K562 (cell line): ENCODE data around the gene SCAMP3. TPM values are rescaled to one million over a fixed set of nuclear protein-coding genes. Genes with fewer than 3 reads are reported as not detected.
A peak's percentile ranks its signal among the peaks of the same experiment; 100 is the strongest.

ENCODE experiments used
- ATF6 ChIP-seq: sonication (generic); formaldehyde crosslinking; IDR thresholded peaks from 2 replicates; pipeline ENCODE4 v1.4.0; 2020; ENCODE audit warnings: mild to moderate bottlenecking, missing genetic modification reagents
- BCLAF1 ChIP-seq, 2 experiments: fragments of 450-650 bp in 1 of 2; IDR thresholded peaks; 2 replicates each; pipeline ENCODE4 v1.6.1; 2011 to 2017; ENCODE audit warnings: low read depth in 2 of 2, antibody characterized with exemption in 1 of 2, borderline replicate concordance in 1 of 2, low read length in 1 of 2, mild to moderate bottlenecking in 1 of 2, mixed read lengths in 1 of 2; ENCODE audit not compliant: control insufficient read depth in 1 of 2
- CREB1 ChIP-seq, 2 experiments: sonication (generic) in 1 of 2; formaldehyde crosslinking in 1 of 2; IDR thresholded peaks; 2 replicates each; pipeline versions ENCODE4 v1.6.1 to v1.8.0; 2012 to 2022; ENCODE audit warnings: inconsistent platforms in 1 of 2, mild to moderate bottlenecking in 1 of 2, missing genetic modification reagents in 1 of 2, moderate library complexity in 1 of 2
- DPF2 ChIP-seq: fragments of 450-650 bp; IDR thresholded peaks from 2 replicates; pipeline ENCODE4 v1.6.1; 2016
- EP400 ChIP-seq: fragments of 450-650 bp; IDR thresholded peaks from 2 replicates; pipeline ENCODE4 v1.6.1; 2017; ENCODE audit warnings: antibody characterized with exemption, mild to moderate bottlenecking, moderate library complexity
- GTF2E2 ChIP-seq: fragments of 200-800 bp; sonication (Bioruptor generic); IDR thresholded peaks from 2 replicates; pipeline ENCODE4 v1.6.1; 2016; ENCODE audit warnings: missing genetic modification characterization, missing compliant biosample characterization
- HCFC1 ChIP-seq: IDR thresholded peaks from 2 replicates; pipeline ENCODE4 v1.6.1; 2012; ENCODE audit warnings: low read depth, low read length, improper control_type of control experiment
- HDAC2 ChIP-seq: fragments of 450-650 bp; IDR thresholded peaks from 2 replicates; pipeline ENCODE4 v1.6.1; 2016; ENCODE audit warnings: mild to moderate bottlenecking
- HNRNPLL ChIP-seq: fragments of 200-400 bp; formaldehyde crosslinking; IDR thresholded peaks from 2 replicates; pipeline ENCODE4 v1.6.1; 2017; ENCODE audit warnings: low read length, low read depth, mild to moderate bottlenecking; ENCODE audit not compliant: poor library complexity, severe bottlenecking
- MEIS2 ChIP-seq: fragments of 450-650 bp; IDR thresholded peaks from 2 replicates; pipeline ENCODE4 v1.6.1; 2014; ENCODE audit warnings: mild to moderate bottlenecking; ENCODE audit not compliant: partially characterized antibody
- MTA3 ChIP-seq: fragments of 450-650 bp; formaldehyde crosslinking; IDR thresholded peaks from 2 replicates; pipeline ENCODE4 v1.6.1; 2017; ENCODE audit warnings: mild to moderate bottlenecking, borderline replicate concordance
- NR2C2 ChIP-seq, 2 experiments: fragments of 200-800 bp in 1 of 2; sonication (Bioruptor generic) in 1 of 2; sonication (generic) in 1 of 2; formaldehyde crosslinking in 1 of 2; IDR thresholded peaks; 2 replicates each; pipeline versions ENCODE4 v1.6.1 to v1.8.0; 2016 to 2022; ENCODE audit warnings: mild to moderate bottlenecking in 1 of 2, missing compliant biosample characterization in 1 of 2, missing genetic modification characterization in 1 of 2, missing genetic modification reagents in 1 of 2
- POLR2H ChIP-seq: IDR thresholded peaks from 2 replicates; pipeline ENCODE4 v1.6.1; 2016; ENCODE audit warnings: missing genetic modification characterization, low read depth, mild to moderate bottlenecking, control low read depth, missing compliant biosample characterization, moderate library complexity
- RAD51 ChIP-seq: fragments of 450-650 bp; IDR thresholded peaks from 2 replicates; pipeline ENCODE4 v1.7.1; 2016; ENCODE audit warnings: low read depth, mild to moderate bottlenecking, borderline replicate concordance
- RBFOX2 ChIP-seq: fragments of 200-400 bp; formaldehyde crosslinking; IDR thresholded peaks from 2 replicates; pipeline ENCODE4 v1.6.1; 2017; ENCODE audit warnings: low read depth, mild to moderate bottlenecking, low read length, moderate library complexity
- SOX6 ChIP-seq: fragments of 450-650 bp; IDR thresholded peaks from 2 replicates; pipeline ENCODE4 v1.6.1; 2014; ENCODE audit warnings: mild to moderate bottlenecking
- SUPT5H ChIP-seq: fragments of 450-650 bp; IDR thresholded peaks from 2 replicates; pipeline ENCODE4 v1.6.1; 2016
- TOE1 ChIP-seq, 2 experiments: fragments of 450-650 bp in 1 of 2; sonication (generic) in 1 of 2; formaldehyde crosslinking in 1 of 2; IDR thresholded peaks; 2 replicates each; pipeline versions ENCODE4 v1.7.1 to v1.8.0; 2016 to 2022; ENCODE audit warnings: borderline replicate concordance in 2 of 2, mild to moderate bottlenecking in 2 of 2, antibody characterized with exemption in 1 of 2, inconsistent platforms in 1 of 2, low read depth in 1 of 2, missing genetic modification reagents in 1 of 2, moderate library complexity in 1 of 2
- ZNF766 ChIP-seq: fragments of 200-800 bp; sonication (Bioruptor generic); conservative IDR thresholded peaks from 2 replicates; pipeline ENCODE4 v1.6.1; 2016; ENCODE audit warnings: missing genetic modification characterization, missing compliant biosample characterization
- polyA plus RNA-seq, 8 experiments: library from polyadenylated mRNA; depleted of rRNA in 4 of 8; stranded (reverse) in 5 of 8; unstranded in 3 of 8; fragments of >200 nt; fragmentation: Nextera tagmentation in 2 of 8; fragmentation: Illumina TruSeq in 1 of 8; extraction: Ambion mirVana in 2 of 8; extraction: Trizol in 1 of 8; gene quantifications; 2 replicates each; pipeline versions ENCODE4 v1.2.1 to v1.2.3, GENCODE V29; 2011 to 2014; ENCODE audit warnings: inconsistent platforms in 1 of 8, missing spikeins in 1 of 8
- total RNA-seq, 7 experiments: library from RNA; depleted of rRNA in 6 of 7; stranded (reverse); fragments of >200 nt in 6 of 7; fragmentation: Illumina TruSeq in 2 of 7; extraction: Trizol in 2 of 7; gene quantifications; 2 replicates each; pipeline versions ENCODE4 v1.2.1 to v1.2.3, GENCODE V29; 2011 to 2021; ENCODE audit warnings: low replicate concordance in 1 of 7

Gene SCAMP3
- total and polyA plus RNA-seq, 9 of the 15 experiments (the other 6 are each of a cell fraction or from before 2014, with no cell fraction given) = 14.2 to 131 (median 86.1) TPM

- TF ChIP-seq ATF6 (CRISPR knock-in tag) (no peak), RBFOX2 (peak; percentile 92), POLR2H (tag) (peak; percentile 79), NR2C2 (CRISPR knock-in tag; IDR thresholded peaks at IDR 0.05) (peak; percentile 29; the same call in 1 of the 2 replicates), NR2C2 (tag; IDR thresholded peaks at IDR 0.05) (peak; percentile 76), ZNF766 (CRISPR knock-in tag) (peak; percentile 12; the same call in 1 of the 2 replicates), HDAC2 (peak; percentile 83), TOE1 (IDR thresholded peaks at IDR 0.05; ENCODE audit: borderline replicate concordance) (peak; percentile 39; the same call in 1 of the 2 replicates), TOE1 (CRISPR knock-in tag; IDR thresholded peaks at IDR 0.05; ENCODE audit: borderline replicate concordance, low read depth) (peak; percentile 88), DPF2 (peak; percentile 41; the same call in 1 of the 2 replicates), SOX6 (peak; percentile 33; the same call in 1 of the 2 replicates), MEIS2 (peak; percentile 79), EP400 (peak; percentile 91), HCFC1 (no peak), GTF2E2 (0 out of 2 replicates have a peak, but pooled peaks have one; percentile 8), MTA3 (no peak; the same call in 1 of the 2 replicates), SUPT5H (peak; percentile 76), CREB1 (IDR thresholded peaks at IDR 0.05) (peak; percentile 41), CREB1 (CRISPR knock-in tag; IDR thresholded peaks at IDR 0.05) (no peak), HNRNPLL (peak; percentile 58), BCLAF1 (IDR thresholded peaks at IDR 0.05; ENCODE audit: borderline replicate concordance in 1 of 2, control insufficient read depth in 1 of 2, low read depth in 2 of 2, low read length in 1 of 2) (0 out of 4 replicates have a peak, but pooled peaks of 1 of the 2 experiments have one; percentile 70), RAD51 (peak; percentile 87)
These were observed 11.4 kb upstream of the SCAMP3 start, which contains the start of gene CLK2 (continued) for GRCh38 chr1:155273343-155274245.
